Testis (tissue), 3 donors: Measurements from ENCODE around the gene TESK2. TPM values are rescaled to one million over a fixed set of nuclear protein-coding genes. Genes with fewer than 3 reads are reported as not detected.

Experiments
- DNase-seq: peaks from one replicate; pipeline ENCODE4 v3.0.0-alpha.2; 2019
- H3K27ac ChIP-seq, 2 donors: fragments of 200-600 bp; sonication (generic); one replicate each; pipeline ENCODE4 v1.5.1; 2019
- H3K27me3 ChIP-seq: fragments of 200-600 bp; sonication (generic); one replicate; pipeline ENCODE4 v1.5.1; 2019
- H3K36me3 ChIP-seq: fragments of 200-600 bp; sonication (generic); one replicate; pipeline ENCODE4 v1.5.1; 2017; ENCODE audit warnings: low read depth; ENCODE audit errors: missing control alignments
- H3K4me1 ChIP-seq: fragments of 200-600 bp; sonication (generic); one replicate; pipeline ENCODE4 v1.5.1; 2019
- H3K4me3 ChIP-seq, 2 donors: fragments of 200-600 bp; sonication (generic); one replicate each; pipeline ENCODE4 v1.5.1; 2017 to 2019
- H3K9me3 ChIP-seq: fragments of 200-600 bp; sonication (generic); one replicate; pipeline ENCODE4 v1.5.1; 2017
- CTCF ChIP-seq, 3 experiments: fragments of 450-650 bp in 2 of 3; fragments of 200-600 bp in 1 of 3; sonication (generic) in 1 of 3; IDR thresholded peaks; one replicate each; pipeline ENCODE4 v1.5.1; 2016 to 2019; ENCODE audit warnings: antibody characterized with exemption in 3 of 3, mild to moderate bottlenecking in 2 of 3, moderate library complexity in 1 of 3
- POLR2A ChIP-seq: fragments of 450-650 bp; IDR thresholded peaks from one replicate; pipeline ENCODE4 v1.6.1; 2017; ENCODE audit warnings: antibody characterized with exemption, mild to moderate bottlenecking, moderate library complexity
- WGBS, 2 donors: methylation state at CpG; one replicate each; pipeline ENCODE4 v1.1.5; 2018; 5-methylcytosine and 5-hydroxymethylcytosine counted together
- intact Hi-C: fragments of 100-400 bp; cut with DNase I; formaldehyde crosslinking; loops from one replicate; pipeline ENCODE4 v1.15.1; 2023; ENCODE audit warnings: low total_unique reads
- polyA plus RNA-seq: library from polyadenylated mRNA; stranded (reverse); fragments of 350-450 nt; fragmentation: Illumina TruSeq; extraction: RNeasy Lipid Tissue Mini Kit (QIAGEN cat#74804); gene quantifications from one replicate; pipeline ENCODE4 v1.2.3, GENCODE V29; 2014; ENCODE audit warnings: low read depth, low replicate concordance; ENCODE audit not compliant: insufficient read depth
- total RNA-seq, 2 donors: library from RNA; depleted of rRNA; stranded (reverse); fragments of >200 nt; gene quantifications; one replicate each; pipeline ENCODE4 v1.2.3, GENCODE V29; 2016

Gene TESK2
- total and polyA plus RNA-seq, 3 donors from 2014 or later = 14.3 to 22.7 (median 20.9) TPM

- H3K4me3 ChIP-seq = no peak overlapping the region
- 94 to 95% methylated on average over 5 of the region's 5 CpGs for WGBS, 2 donors
- TF ChIP-seq CTCF (IDR thresholded peaks at IDR 0.05) (no peak), POLR2A (no peak)
- H3K9me3 ChIP-seq = no peaks in the 10 kb centered on the region
- no peak for DNase-seq
- no peaks in the 10 kb centered on the region for H3K36me3 ChIP-seq
- intact Hi-C loops = no loop called here
- H3K27me3 ChIP-seq = no peaks in the 10 kb centered on the region
- H3K27ac ChIP-seq = no peak overlapping the region
- H3K4me1 ChIP-seq = no peaks in the 10 kb centered on the region
Observed at GRCh38 chr1:45321444-45321843, 169.5 kb downstream of the TESK2 start.

DNA sequence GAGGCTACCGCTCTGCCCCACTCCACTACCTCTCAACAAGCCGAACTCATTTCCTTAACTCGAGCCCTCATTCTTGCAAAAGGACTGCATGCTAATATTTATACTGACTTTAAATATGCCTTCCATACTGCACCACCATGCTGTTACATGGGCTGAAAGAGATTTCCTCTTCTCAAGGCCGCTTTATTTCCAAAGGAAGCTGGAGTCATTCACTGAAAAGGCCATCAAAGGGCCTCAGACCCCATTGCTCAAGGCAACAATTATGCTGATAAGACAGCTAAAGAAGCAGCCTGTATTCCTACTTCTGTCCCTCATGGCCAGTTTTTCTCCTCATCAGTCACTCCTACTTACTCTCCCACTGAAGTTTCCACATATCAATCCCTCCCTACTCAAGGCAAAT is 171.2 kb downstream of the TESK2 start:
- no peak overlapping the region for H3K4me3 ChIP-seq
- DNase-seq = no peak
- no peaks in the 10 kb centered on the region for H3K27me3 ChIP-seq
- WGBS, 2 donors = 74 to 85% methylated on average over 4 of the region's 4 CpGs
- no peak overlapping the region for H3K27ac ChIP-seq
- no peaks in the 10 kb centered on the region for H3K9me3 ChIP-seq
- TF ChIP-seq CTCF (IDR thresholded peaks at IDR 0.05) = no peak
- no peaks in the 10 kb centered on the region for H3K36me3 ChIP-seq
- intact Hi-C loops = no loop called here
- no peaks in the 10 kb centered on the region for H3K4me1 ChIP-seq

GRCh38 chr1:45317166-45317565 is 173.8 kb downstream of the TESK2 start:
- Histone ChIP-seq H3K36me3 (no peaks in the 10 kb centered on the region), H3K27ac (no peak overlapping the region), H3K4me1 (no peaks in the 10 kb centered on the region), H3K9me3 (no peaks in the 10 kb centered on the region), H3K4me3 (no peak overlapping the region), H3K27me3 (no peaks in the 10 kb centered on the region)
- intact Hi-C loops = no loop called here
- DNase-seq = no peak
- no peak for TF ChIP-seq CTCF (IDR thresholded peaks at IDR 0.05)
- no peak for TF ChIP-seq POLR2A
- 53 to 60% methylated on average over 4 of the region's 4 CpGs for WGBS, 2 donors

GRCh38 chr1:45314266-45314665 is 176.7 kb downstream of the TESK2 start:
- 90 to 93% methylated on average over 3 of the region's 3 CpGs for WGBS, 2 donors
- no peak overlapping the region for H3K27ac ChIP-seq
- no peaks in the 10 kb centered on the region for H3K4me1 ChIP-seq
- intact Hi-C loops = no loop called here
- H3K4me3 ChIP-seq = no peak overlapping the region
- no peak for TF ChIP-seq POLR2A
- TF ChIP-seq CTCF (IDR thresholded peaks at IDR 0.05) = no peak
- DNase-seq = no peak
- no peaks in the 10 kb centered on the region for H3K9me3 ChIP-seq
- H3K36me3 ChIP-seq = no peaks in the 10 kb centered on the region
- no peaks in the 10 kb centered on the region for H3K27me3 ChIP-seq

- TF ChIP-seq CTCF (IDR thresholded peaks at IDR 0.05) (no peak), POLR2A (no peak)
- Histone ChIP-seq H3K9me3 (no peaks in the 10 kb centered on the region), H3K27me3 (no peaks in the 10 kb centered on the region), H3K4me1 (peaks cover 13% of the 10 kb centered on the region), H3K27ac (no peak overlapping the region), H3K4me3 (no peak overlapping the region), H3K36me3 (no peaks in the 10 kb centered on the region)
- intact Hi-C loops = no loop called here
- DNase-seq = no peak
- 84 to 86% methylated on average over 3 of the region's 3 CpGs for WGBS, 2 donors
Observed at GRCh38 chr1:45306905-45307304, 184.1 kb downstream of the TESK2 start.
